Muscle layer of colon (tissue), 2 donors: ENCODE results near the gene NES.
A peak's percentile ranks its signal among the peaks of the same experiment; 100 is the strongest.

Source experiments
- H3K27ac ChIP-seq: one replicate; pipeline ENCODE4 v1.7.0; 2013; ENCODE audit warnings: low read depth, mild to moderate bottlenecking, low read length, moderate library complexity
- H3K27me3 ChIP-seq, 2 donors: one replicate each; pipeline ENCODE4 v1.7.0; 2013; ENCODE audit warnings: low read length in 2 of 2, mild to moderate bottlenecking in 2 of 2; ENCODE audit not compliant: insufficient read depth in 2 of 2, control insufficient read depth in 1 of 2
- H3K36me3 ChIP-seq: one replicate; pipeline ENCODE4 v1.7.0; 2013; ENCODE audit warnings: mild to moderate bottlenecking, low read length; ENCODE audit not compliant: insufficient read depth
- H3K4me1 ChIP-seq: one replicate; pipeline ENCODE4 v1.7.0; 2013; ENCODE audit warnings: mild to moderate bottlenecking, low read length; ENCODE audit not compliant: insufficient read depth
- H3K4me3 ChIP-seq, 2 donors: one replicate each; pipeline ENCODE4 v1.7.0; 2013; ENCODE audit warnings: low read length in 2 of 2, low read depth in 1 of 2, mild to moderate bottlenecking in 1 of 2, moderate library complexity in 1 of 2
- H3K9ac ChIP-seq: one replicate; pipeline ENCODE4 v1.7.0; 2013; ENCODE audit warnings: low read length
- H3K9me3 ChIP-seq: one replicate; pipeline ENCODE4 v1.7.0; 2013; ENCODE audit warnings: mild to moderate bottlenecking, low read length
- donor health status: abdominal sarcoma.
- donor health status: Adenocarcinoma of cecum.

The NES gene

GRCh38 chr1:156676820-156677615 is at the start of gene NES:
TSS of gene NES (minus strand) at chr1:156677407. CDS start at chr1:156677264, 143 bp downstream.
- Histone ChIP-seq H3K9ac (no peak within 1 kb of the TSS), H3K9me3 (no peaks in the 10 kb centered on the region), H3K4me3 (peak within 1 kb of the TSS; percentile 44 to 61), H3K4me1 (peaks cover 8% of the 10 kb centered on the region), H3K36me3 (no peaks in the 10 kb centered on the region), H3K27ac (peak within 1 kb of the TSS; percentile 50), H3K27me3 (peaks cover 22 to 23% of the 10 kb centered on the region in 2 donors)

- Histone ChIP-seq H3K27ac (no peak overlapping the region), H3K27me3 (no peaks in the 10 kb centered on the region), H3K9me3 (no peaks in the 10 kb centered on the region), H3K36me3 (peaks cover 41% of the 10 kb centered on the region), H3K4me1 (peaks cover 42% of the 10 kb centered on the region), H3K4me3 (peak overlapping the region; percentile 27 to 99), H3K9ac (peak overlapping the region; percentile 95)
Observed at GRCh38 chr1:156726549-156727226, 49.5 kb upstream of the NES start.

- peak overlapping the region; percentile 32 to 99 for H3K4me3 ChIP-seq
- peak overlapping the region; percentile 68 for H3K27ac ChIP-seq
- H3K27me3 ChIP-seq: no peaks in the 10 kb centered on the region
- no peaks in the 10 kb centered on the region for H3K9me3 ChIP-seq
- peaks cover 50% of the 10 kb centered on the region for H3K36me3 ChIP-seq
- H3K9ac ChIP-seq: peak overlapping the region; percentile 66
- H3K4me1 ChIP-seq: peaks cover 42% of the 10 kb centered on the region
Observed at GRCh38 chr1:156725683-156726280, 48.6 kb upstream of the NES start.

- peaks cover 21% of the 10 kb centered on the region for H3K4me1 ChIP-seq
- H3K36me3 ChIP-seq: peaks cover 45% of the 10 kb centered on the region
- no peaks in the 10 kb centered on the region for H3K27me3 ChIP-seq
- H3K9me3 ChIP-seq: no peaks in the 10 kb centered on the region
- H3K9ac ChIP-seq: no peak overlapping the region
- H3K27ac ChIP-seq: no peak overlapping the region
- no peak overlapping the region for H3K4me3 ChIP-seq
Observed at GRCh38 chr1:156721535-156721934, 44.3 kb upstream of the NES start.

- Histone ChIP-seq H3K9ac (no peak overlapping the region), H3K36me3 (peaks cover 42% of the 10 kb centered on the region), H3K9me3 (no peaks in the 10 kb centered on the region), H3K27me3 (no peaks in the 10 kb centered on the region), H3K27ac (no peak overlapping the region), H3K4me1 (peaks cover 17% of the 10 kb centered on the region), H3K4me3 (no peak overlapping the region)
Observed at GRCh38 chr1:156721131-156721530, 43.9 kb upstream of the NES start.

GRCh38 chr1:156717351-156717750 is 40.1 kb upstream of the NES start:
- Histone ChIP-seq H3K9me3 (no peaks in the 10 kb centered on the region), H3K9ac (no peak overlapping the region), H3K4me3 (no peak overlapping the region), H3K27ac (no peak overlapping the region), H3K36me3 (peaks cover 11% of the 10 kb centered on the region), H3K27me3 (no peaks in the 10 kb centered on the region), H3K4me1 (peaks cover 6% of the 10 kb centered on the region)

- no peak overlapping the region for H3K9ac ChIP-seq
- H3K27me3 ChIP-seq: no peaks in the 10 kb centered on the region
- H3K4me3 ChIP-seq: no peak overlapping the region
- H3K9me3 ChIP-seq: no peaks in the 10 kb centered on the region
- H3K27ac ChIP-seq: no peak overlapping the region
- H3K4me1 ChIP-seq: peaks cover 32% of the 10 kb centered on the region
- no peaks in the 10 kb centered on the region for H3K36me3 ChIP-seq
Observed at GRCh38 chr1:156714830-156715229, 37.6 kb upstream of the NES start.

- no peaks in the 10 kb centered on the region for H3K9me3 ChIP-seq
- H3K27ac ChIP-seq: no peak overlapping the region
- no peak overlapping the region for H3K4me3 ChIP-seq
- H3K36me3 ChIP-seq: no peaks in the 10 kb centered on the region
- no peak overlapping the region for H3K9ac ChIP-seq
- H3K27me3 ChIP-seq: no peaks in the 10 kb centered on the region
- H3K4me1 ChIP-seq: peaks cover 46% of the 10 kb centered on the region
Observed at GRCh38 chr1:156712626-156713025, 35.4 kb upstream of the NES start.

- no peak overlapping the region for H3K4me3 ChIP-seq
- no peak overlapping the region for H3K9ac ChIP-seq
- H3K9me3 ChIP-seq: no peaks in the 10 kb centered on the region
- H3K27me3 ChIP-seq: no peaks in the 10 kb centered on the region
- peak overlapping the region; percentile 56 for H3K27ac ChIP-seq
- H3K36me3 ChIP-seq: no peaks in the 10 kb centered on the region
- peaks cover 54% of the 10 kb centered on the region for H3K4me1 ChIP-seq
Observed at GRCh38 chr1:156711011-156711817, 34.0 kb upstream of the NES start.

GRCh38 chr1:156709757-156710489 is 32.7 kb upstream of the NES start:
- H3K4me3 ChIP-seq: no peak overlapping the region
- no peaks in the 10 kb centered on the region for H3K36me3 ChIP-seq
- no peak overlapping the region for H3K9ac ChIP-seq
- H3K27ac ChIP-seq: peak overlapping the region; percentile 56
- no peaks in the 10 kb centered on the region for H3K9me3 ChIP-seq
- peaks cover 60% of the 10 kb centered on the region for H3K4me1 ChIP-seq
- no peaks in the 10 kb centered on the region for H3K27me3 ChIP-seq
